Glutamatergic neuron (in vitro differentiated cells): ENCODE results near the gene PLCG2. TPM values are rescaled to one million over a fixed set of nuclear protein-coding genes. Genes with fewer than 3 reads are reported as not detected.

Experiments
- DNase-seq: peaks from one replicate; pipeline ENCODE4 v3.0.0; 2022
- H3K27ac Mint-ChIP-seq: one replicate; pipeline ENCODE4 v1.8.0; 2020; ENCODE audit warnings: mild to moderate bottlenecking, mixed read lengths, inconsistent platforms; ENCODE audit not compliant: unreplicated experiment
- H3K27me3 Mint-ChIP-seq: one replicate; pipeline ENCODE4 v1.8.0; 2020; ENCODE audit warnings: mild to moderate bottlenecking, moderate library complexity, mixed read lengths, inconsistent platforms; ENCODE audit not compliant: unreplicated experiment
- H3K36me3 Mint-ChIP-seq: one replicate; pipeline ENCODE4 v1.8.0; 2020; ENCODE audit warnings: mild to moderate bottlenecking, mixed read lengths, inconsistent platforms; ENCODE audit not compliant: unreplicated experiment
- H3K4me1 Mint-ChIP-seq: one replicate; pipeline ENCODE4 v1.8.0; 2020; ENCODE audit warnings: mild to moderate bottlenecking, low read depth, mixed read lengths, inconsistent platforms; ENCODE audit not compliant: unreplicated experiment
- H3K4me3 Mint-ChIP-seq: one replicate; pipeline ENCODE4 v1.8.0; 2020; ENCODE audit warnings: mild to moderate bottlenecking, mixed read lengths, inconsistent platforms; ENCODE audit not compliant: unreplicated experiment
- H3K9me3 Mint-ChIP-seq: one replicate; pipeline ENCODE4 v1.8.0; 2020; ENCODE audit warnings: mild to moderate bottlenecking, moderate library complexity, mixed read lengths, inconsistent platforms; ENCODE audit not compliant: unreplicated experiment
- total RNA-seq: library from RNA; stranded (reverse); fragmentation: NEBNext Ultra II Directional; extraction: Animal tissue kit (Norgen Biotek cat#: 25700); gene quantifications from one replicate; pipeline ENCODE4 v1.2.1, GENCODE V29; 2021; ENCODE audit not compliant: unreplicated experiment
- TF ChIP-seq, protein P1 (sequence below): fragments of 200-600 bp; sonication (generic); IDR thresholded peaks from one replicate; pipeline ENCODE4 v1.5.0; 2021; ENCODE audit not compliant: partially characterized antibody, unreplicated experiment

The PLCG2 gene
- total RNA-seq, 1 donor from 2014 or later = 0.49 TPM

DNA sequence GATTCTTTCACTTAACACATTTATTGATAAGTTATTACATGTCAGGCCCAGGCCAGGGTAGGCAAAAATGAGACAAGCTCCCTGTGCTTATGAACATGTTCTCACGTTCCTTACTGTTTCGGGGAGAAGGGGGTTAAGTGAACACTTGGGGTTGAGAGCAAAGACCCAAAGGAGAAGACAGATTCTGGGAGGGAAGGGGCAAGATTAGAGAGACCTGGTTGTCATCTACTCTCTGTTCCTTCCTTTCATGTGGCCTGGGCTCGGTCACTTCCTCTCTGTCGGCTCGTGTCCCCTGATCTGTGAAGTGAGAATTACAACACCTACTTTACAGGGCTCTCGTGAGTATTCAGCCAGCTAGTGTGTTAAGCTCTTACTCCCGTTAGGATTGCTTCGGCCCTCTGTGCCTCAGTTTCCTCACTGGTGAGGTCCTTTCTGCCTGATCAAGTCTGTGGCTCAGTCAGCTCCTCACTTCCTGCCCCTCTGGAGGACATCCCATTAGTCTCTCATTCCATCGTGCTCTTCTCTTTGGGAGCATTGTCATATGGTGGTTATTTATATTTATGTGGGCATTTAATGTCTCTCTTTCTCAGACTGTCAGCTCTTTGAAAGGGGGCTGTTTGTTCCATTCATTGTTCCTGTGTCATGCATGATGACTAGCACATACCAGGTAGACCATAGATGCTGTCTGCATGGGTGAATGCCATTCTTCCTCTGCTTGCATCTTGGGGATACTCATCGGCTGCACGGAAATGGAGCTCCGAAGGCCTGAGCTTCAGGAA is 38.9 kb downstream of the PLCG2 start:
- no peak overlapping the region for H3K27ac Mint-ChIP-seq
- DNase-seq = no peak
- H3K4me3 Mint-ChIP-seq = no peak overlapping the region
- no peaks in the 10 kb centered on the region for H3K36me3 Mint-ChIP-seq
- peaks cover 1% of the 10 kb centered on the region for H3K27me3 Mint-ChIP-seq
- no peaks in the 10 kb centered on the region for H3K4me1 Mint-ChIP-seq
- H3K9me3 Mint-ChIP-seq = no peaks in the 10 kb centered on the region
- TF ChIP-seq, protein P1, sequence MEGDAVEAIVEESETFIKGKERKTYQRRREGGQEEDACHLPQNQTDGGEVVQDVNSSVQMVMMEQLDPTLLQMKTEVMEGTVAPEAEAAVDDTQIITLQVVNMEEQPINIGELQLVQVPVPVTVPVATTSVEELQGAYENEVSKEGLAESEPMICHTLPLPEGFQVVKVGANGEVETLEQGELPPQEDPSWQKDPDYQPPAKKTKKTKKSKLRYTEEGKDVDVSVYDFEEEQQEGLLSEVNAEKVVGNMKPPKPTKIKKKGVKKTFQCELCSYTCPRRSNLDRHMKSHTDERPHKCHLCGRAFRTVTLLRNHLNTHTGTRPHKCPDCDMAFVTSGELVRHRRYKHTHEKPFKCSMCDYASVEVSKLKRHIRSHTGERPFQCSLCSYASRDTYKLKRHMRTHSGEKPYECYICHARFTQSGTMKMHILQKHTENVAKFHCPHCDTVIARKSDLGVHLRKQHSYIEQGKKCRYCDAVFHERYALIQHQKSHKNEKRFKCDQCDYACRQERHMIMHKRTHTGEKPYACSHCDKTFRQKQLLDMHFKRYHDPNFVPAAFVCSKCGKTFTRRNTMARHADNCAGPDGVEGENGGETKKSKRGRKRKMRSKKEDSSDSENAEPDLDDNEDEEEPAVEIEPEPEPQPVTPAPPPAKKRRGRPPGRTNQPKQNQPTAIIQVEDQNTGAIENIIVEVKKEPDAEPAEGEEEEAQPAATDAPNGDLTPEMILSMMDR = no peak

DNA sequence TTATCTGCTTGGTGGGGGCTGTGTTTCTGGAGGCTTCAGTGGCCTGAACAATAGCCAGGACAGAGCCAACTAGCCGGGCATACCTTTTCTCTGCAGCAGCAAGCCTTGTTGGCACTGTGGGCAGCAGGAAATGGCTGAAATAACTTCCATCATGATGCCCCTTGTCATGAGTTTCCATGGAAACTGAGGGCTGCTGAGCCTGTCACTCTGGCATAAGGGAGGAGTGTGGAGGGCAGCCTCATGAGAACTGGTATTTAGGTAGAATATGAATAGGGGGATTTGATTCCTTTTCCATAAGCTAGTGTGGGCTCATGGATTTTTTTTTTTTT is 39.4 kb downstream of the PLCG2 start:
- Mint-ChIP-seq H3K36me3 (no peaks in the 10 kb centered on the region), H3K4me3 (no peak overlapping the region), H3K9me3 (no peaks in the 10 kb centered on the region), H3K27me3 (peaks cover 1% of the 10 kb centered on the region), H3K4me1 (no peaks in the 10 kb centered on the region), H3K27ac (no peak overlapping the region)
- TF ChIP-seq, protein P1 = no peak
- DNase-seq = no peak

DNA sequence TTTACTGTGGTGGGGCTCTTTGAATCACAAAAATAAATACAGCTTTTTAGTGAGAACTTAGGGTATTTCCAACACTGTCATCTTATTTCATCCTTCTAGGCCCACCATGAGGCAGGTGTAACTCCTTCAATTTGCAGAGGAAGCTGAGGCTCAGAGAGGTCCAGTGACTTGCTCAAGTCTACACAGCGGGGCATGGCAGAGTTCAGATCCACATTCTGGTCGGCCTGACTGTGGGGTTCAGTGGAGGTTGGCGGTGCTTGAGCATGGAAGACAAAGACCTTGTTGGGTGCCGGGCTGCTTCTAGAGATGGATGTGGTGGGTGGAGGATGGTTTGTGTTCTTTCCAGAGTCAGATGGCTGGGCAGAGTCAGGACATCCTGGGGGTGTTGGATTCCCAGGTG is 39.8 kb downstream of the PLCG2 start:
- Mint-ChIP-seq H3K27me3 (peaks cover 1% of the 10 kb centered on the region), H3K4me1 (no peaks in the 10 kb centered on the region), H3K4me3 (no peak overlapping the region), H3K9me3 (no peaks in the 10 kb centered on the region), H3K27ac (no peak overlapping the region), H3K36me3 (no peaks in the 10 kb centered on the region)
- TF ChIP-seq, protein P1 = no peak
- no peak for DNase-seq

DNA sequence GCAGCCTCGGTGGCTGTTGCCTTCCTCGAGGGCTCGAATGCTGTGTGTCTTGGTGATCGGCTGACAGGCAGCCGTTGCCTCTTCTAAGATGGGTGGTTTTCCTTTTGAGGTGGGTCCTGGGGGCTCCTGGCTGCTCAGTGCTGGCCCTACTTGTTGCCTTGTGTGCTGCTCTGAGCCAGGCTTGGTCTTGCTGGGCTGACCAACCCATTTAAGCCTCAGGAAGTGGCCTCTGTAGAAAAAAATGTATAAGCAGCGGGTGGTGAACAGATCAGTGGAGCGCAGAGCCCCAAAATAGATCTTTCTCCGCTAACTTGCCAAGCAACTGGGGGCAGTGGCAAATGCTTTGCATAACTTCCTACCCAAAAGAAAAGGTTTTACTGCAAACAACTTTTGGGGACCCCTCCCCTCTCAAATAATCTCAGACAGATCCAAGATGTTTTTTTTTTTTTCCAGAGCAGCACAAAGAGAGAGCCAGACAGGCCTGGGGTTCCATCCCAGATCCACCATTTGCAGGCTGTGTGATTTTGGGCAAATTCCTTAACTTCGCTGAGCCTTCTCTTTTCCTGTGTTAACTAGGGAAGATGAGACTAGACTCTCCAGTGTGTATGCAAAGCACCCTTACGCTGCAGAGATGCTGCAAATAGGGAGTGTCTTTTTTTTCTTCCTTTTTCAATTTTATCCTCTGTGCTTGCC is 42.5 kb downstream of the PLCG2 start:
- TF ChIP-seq, protein P1 = no peak
- H3K9me3 Mint-ChIP-seq = no peaks in the 10 kb centered on the region
- no peak for DNase-seq
- H3K36me3 Mint-ChIP-seq = no peaks in the 10 kb centered on the region
- H3K27me3 Mint-ChIP-seq = peaks cover 1% of the 10 kb centered on the region
- no peaks in the 10 kb centered on the region for H3K4me1 Mint-ChIP-seq
- no peak overlapping the region for H3K4me3 Mint-ChIP-seq
- no peak overlapping the region for H3K27ac Mint-ChIP-seq

DNA sequence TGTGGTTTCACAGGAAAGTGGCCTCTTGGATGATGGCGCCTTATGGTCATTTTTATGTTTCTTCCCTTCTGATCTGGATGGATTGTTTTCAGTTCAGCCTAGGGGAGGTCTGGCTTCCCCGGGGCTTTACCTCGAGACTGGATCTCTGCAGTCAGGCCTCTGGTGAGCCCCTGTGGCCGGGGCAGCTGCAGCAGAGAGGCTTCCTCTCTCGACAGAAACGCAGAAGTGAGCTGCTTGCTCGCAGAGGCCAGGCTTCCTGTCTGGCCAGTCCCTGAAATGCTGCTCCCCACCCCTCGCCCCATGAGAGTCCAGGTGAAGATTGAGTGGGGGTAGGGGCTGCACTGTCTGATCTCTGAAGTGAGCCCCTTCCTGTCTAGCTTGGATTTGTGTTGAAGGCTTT is 44.0 kb downstream of the PLCG2 start:
- DNase-seq = peak; percentile 32
- Mint-ChIP-seq H3K4me1 (no peaks in the 10 kb centered on the region), H3K27ac (no peak overlapping the region), H3K27me3 (peaks cover 1% of the 10 kb centered on the region), H3K4me3 (no peak overlapping the region), H3K36me3 (no peaks in the 10 kb centered on the region), H3K9me3 (no peaks in the 10 kb centered on the region)
- TF ChIP-seq, protein P1 = no peak
